ENCODE results near the gene NTSR1.

Gene NTSR1

DNA sequence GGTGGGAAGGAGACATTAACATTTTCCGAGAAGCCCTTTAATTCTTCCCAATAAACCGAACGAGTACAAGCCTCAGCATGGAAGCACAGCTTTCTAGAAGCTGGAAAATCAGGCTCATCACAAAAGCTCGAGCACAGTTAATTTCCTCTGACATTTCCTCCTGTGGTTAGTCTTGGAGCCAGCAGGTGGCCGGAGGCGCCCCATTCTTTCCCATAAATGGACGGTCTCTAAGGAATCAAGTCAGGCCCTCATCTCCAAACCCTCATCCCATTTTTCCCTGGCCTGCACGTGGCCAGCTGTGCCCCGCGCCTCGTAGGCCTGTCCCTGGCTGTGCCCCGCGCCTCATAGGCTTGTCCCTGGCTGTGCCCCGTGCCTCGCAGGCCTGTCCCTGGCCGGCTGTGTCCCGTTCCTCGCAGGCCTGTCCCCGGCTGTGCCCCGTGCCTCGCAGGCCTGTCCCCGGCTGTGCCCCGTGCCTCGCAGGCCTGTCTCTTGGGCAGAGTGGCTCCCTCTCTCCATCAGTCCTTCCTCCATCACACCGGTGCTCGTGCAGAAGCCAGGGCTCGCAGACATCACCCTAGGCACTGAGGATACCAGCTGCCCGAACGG is 19.7 kb upstream of the NTSR1 start:
- Histone ChIP-seq H3K9me3 (ENCODE audit: insufficient read depth, low read length) (no peaks in the 10 kb centered on the region), H3K4me2 (ENCODE audit: low read length) (no peak overlapping the region), H3K36me3 (replicated peaks; ENCODE audit: low read depth, low read length) (no peaks in the 10 kb centered on the region), H3K79me2 (ENCODE audit: low read length) (no peaks in the 10 kb centered on the region), H4K20me1 (ENCODE audit: insufficient read depth, low read length) (no peaks in the 10 kb centered on the region), H3K27me3 (ENCODE audit: low read depth, low read length) (peaks cover 14% of the 10 kb centered on the region), H3K4me1 (ENCODE audit: low read length) (no peaks in the 10 kb centered on the region), H3K9ac (ENCODE audit: low read length) (no peak overlapping the region), H3K27ac (ENCODE audit: low read length) (no peak overlapping the region), H2AFZ (ENCODE audit: low read depth, low read length) (no peak overlapping the region), H3K4me3 (ENCODE audit: low read length) (no peak overlapping the region)
- no peak for TF ChIP-seq EZH2phosphoT487 (IDR thresholded peaks at IDR 0.05; ENCODE audit: low read depth)
- TF ChIP-seq, protein P1, sequence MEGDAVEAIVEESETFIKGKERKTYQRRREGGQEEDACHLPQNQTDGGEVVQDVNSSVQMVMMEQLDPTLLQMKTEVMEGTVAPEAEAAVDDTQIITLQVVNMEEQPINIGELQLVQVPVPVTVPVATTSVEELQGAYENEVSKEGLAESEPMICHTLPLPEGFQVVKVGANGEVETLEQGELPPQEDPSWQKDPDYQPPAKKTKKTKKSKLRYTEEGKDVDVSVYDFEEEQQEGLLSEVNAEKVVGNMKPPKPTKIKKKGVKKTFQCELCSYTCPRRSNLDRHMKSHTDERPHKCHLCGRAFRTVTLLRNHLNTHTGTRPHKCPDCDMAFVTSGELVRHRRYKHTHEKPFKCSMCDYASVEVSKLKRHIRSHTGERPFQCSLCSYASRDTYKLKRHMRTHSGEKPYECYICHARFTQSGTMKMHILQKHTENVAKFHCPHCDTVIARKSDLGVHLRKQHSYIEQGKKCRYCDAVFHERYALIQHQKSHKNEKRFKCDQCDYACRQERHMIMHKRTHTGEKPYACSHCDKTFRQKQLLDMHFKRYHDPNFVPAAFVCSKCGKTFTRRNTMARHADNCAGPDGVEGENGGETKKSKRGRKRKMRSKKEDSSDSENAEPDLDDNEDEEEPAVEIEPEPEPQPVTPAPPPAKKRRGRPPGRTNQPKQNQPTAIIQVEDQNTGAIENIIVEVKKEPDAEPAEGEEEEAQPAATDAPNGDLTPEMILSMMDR (IDR thresholded peaks at IDR 0.05; ENCODE audit: low read depth, low read length): no peak

DNA sequence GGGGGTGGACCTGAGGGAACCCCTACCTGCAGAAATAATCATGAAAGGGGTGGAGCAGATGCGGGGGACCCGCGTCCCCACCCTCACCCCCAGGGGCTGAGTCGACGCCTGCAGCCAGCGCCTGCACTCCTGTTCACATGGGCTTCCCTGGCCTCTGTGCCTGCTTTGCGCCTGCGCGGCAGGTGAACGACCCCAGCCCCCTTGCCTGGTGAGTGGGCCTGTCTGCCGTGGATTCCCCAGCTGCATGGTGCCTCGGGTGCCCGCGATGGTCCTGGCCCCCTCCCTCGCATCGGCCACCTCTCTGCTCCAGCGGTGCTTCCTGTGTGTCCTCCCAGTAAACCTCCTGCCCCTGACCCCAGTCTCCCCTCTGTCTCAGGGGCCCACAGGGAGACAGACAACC is 18.8 kb upstream of the NTSR1 start:
- no peaks in the 10 kb centered on the region for H4K20me1 ChIP-seq (ENCODE audit: insufficient read depth, low read length)
- H3K27ac ChIP-seq (ENCODE audit: low read length): no peak overlapping the region
- H3K9ac ChIP-seq (ENCODE audit: low read length): no peak overlapping the region
- no peak for TF ChIP-seq EZH2phosphoT487 (IDR thresholded peaks at IDR 0.05; ENCODE audit: low read depth)
- TF ChIP-seq, protein P1 (IDR thresholded peaks at IDR 0.05; ENCODE audit: low read depth, low read length): no peak
- H3K36me3 ChIP-seq (replicated peaks; ENCODE audit: low read depth, low read length): no peaks in the 10 kb centered on the region
- H3K4me1 ChIP-seq (ENCODE audit: low read length): no peaks in the 10 kb centered on the region
- H3K4me3 ChIP-seq (ENCODE audit: low read length): no peak overlapping the region
- no peaks in the 10 kb centered on the region for H3K79me2 ChIP-seq (ENCODE audit: low read length)
- H2AFZ ChIP-seq (ENCODE audit: low read depth, low read length): no peak overlapping the region
- no peaks in the 10 kb centered on the region for H3K9me3 ChIP-seq (ENCODE audit: insufficient read depth, low read length)
- H3K27me3 ChIP-seq (ENCODE audit: low read depth, low read length): peaks cover 23% of the 10 kb centered on the region
- H3K4me2 ChIP-seq (ENCODE audit: low read length): no peak overlapping the region

DNA sequence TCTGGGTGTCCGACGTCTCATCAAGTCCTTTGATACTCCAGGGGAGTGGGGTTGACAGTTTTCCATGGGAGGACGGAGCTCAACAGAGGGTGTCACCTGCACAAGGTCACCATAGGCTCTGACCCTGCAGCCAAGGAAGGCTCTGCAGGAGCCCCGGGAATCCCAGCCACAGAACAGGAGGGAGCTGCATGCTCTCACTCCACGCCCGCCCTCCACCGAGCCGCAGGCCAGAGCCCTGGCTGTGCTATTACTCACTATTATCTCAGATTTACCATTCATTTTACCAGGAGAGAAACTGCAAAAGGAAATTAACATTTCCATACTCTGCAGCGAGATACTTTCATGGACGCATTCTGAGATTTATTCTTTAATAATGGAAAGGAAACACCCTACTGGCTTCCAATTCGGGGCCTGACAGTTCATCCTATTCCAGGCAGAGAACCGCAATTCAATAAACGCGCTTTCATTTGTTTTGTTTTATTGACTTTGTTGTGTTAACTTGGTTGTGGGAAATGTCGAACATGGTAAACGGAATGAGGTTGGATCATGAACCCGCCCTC is 18.3 kb upstream of the NTSR1 start:
- TF ChIP-seq, protein P1 (IDR thresholded peaks at IDR 0.05; ENCODE audit: low read depth, low read length): no peak
- no peak for TF ChIP-seq EZH2phosphoT487 (IDR thresholded peaks at IDR 0.05; ENCODE audit: low read depth)
- H3K9me3 ChIP-seq (ENCODE audit: insufficient read depth, low read length): no peaks in the 10 kb centered on the region
- no peaks in the 10 kb centered on the region for H4K20me1 ChIP-seq (ENCODE audit: insufficient read depth, low read length)
- H3K36me3 ChIP-seq (replicated peaks; ENCODE audit: low read depth, low read length): no peaks in the 10 kb centered on the region
- no peak overlapping the region for H3K27ac ChIP-seq (ENCODE audit: low read length)
- H3K9ac ChIP-seq (ENCODE audit: low read length): no peak overlapping the region
- no peak overlapping the region for H3K4me3 ChIP-seq (ENCODE audit: low read length)
- peaks cover 26% of the 10 kb centered on the region for H3K27me3 ChIP-seq (ENCODE audit: low read depth, low read length)
- H3K79me2 ChIP-seq (ENCODE audit: low read length): no peaks in the 10 kb centered on the region
- no peak overlapping the region for H2AFZ ChIP-seq (ENCODE audit: low read depth, low read length)
- no peaks in the 10 kb centered on the region for H3K4me1 ChIP-seq (ENCODE audit: low read length)
- no peak overlapping the region for H3K4me2 ChIP-seq (ENCODE audit: low read length)

DNA sequence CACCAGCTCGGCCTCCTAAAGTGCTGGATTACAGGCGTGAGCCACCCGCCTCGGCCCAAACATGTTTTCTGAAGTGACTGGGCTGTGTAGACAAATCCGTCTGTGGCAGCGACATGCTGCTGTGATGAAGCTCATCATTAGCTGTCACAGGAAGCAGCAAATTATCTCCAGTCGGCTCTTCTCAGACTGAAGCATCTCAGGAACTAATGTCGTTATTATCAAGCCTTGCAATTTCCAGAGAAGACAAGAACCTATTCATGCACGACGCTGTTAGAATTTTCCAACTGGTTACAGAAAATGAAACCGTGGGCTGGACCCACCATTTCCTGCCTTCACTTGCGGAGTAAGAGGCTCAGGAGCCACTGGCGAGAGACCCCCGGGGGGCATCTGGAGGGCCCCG is 17.1 kb upstream of the NTSR1 start:
- H3K79me2 ChIP-seq (ENCODE audit: low read length): no peaks in the 10 kb centered on the region
- no peaks in the 10 kb centered on the region for H4K20me1 ChIP-seq (ENCODE audit: insufficient read depth, low read length)
- no peak overlapping the region for H3K4me2 ChIP-seq (ENCODE audit: low read length)
- peaks cover 26% of the 10 kb centered on the region for H3K27me3 ChIP-seq (ENCODE audit: low read depth, low read length)
- no peaks in the 10 kb centered on the region for H3K36me3 ChIP-seq (replicated peaks; ENCODE audit: low read depth, low read length)
- no peak overlapping the region for H3K27ac ChIP-seq (ENCODE audit: low read length)
- H3K4me1 ChIP-seq (ENCODE audit: low read length): no peaks in the 10 kb centered on the region
- H3K9ac ChIP-seq (ENCODE audit: low read length): no peak overlapping the region
- no peak overlapping the region for H3K4me3 ChIP-seq (ENCODE audit: low read length)
- no peak overlapping the region for H2AFZ ChIP-seq (ENCODE audit: low read depth, low read length)
- no peak for TF ChIP-seq EZH2phosphoT487 (IDR thresholded peaks at IDR 0.05; ENCODE audit: low read depth)
- TF ChIP-seq, protein P1 (IDR thresholded peaks at IDR 0.05; ENCODE audit: low read depth, low read length): no peak
- no peaks in the 10 kb centered on the region for H3K9me3 ChIP-seq (ENCODE audit: insufficient read depth, low read length)

All from OCI-LY3 (cell line).